K562 (cell line): ENCODE results near the gene PARPBP.

Source experiments
- DDX20 ChIP-seq: fragments of 450-650 bp; IDR thresholded peaks from 2 replicates; pipeline ENCODE4 v1.6.1; 2016; ENCODE audit warnings: missing genetic modification characterization, low read depth, mild to moderate bottlenecking, missing compliant biosample characterization, moderate library complexity
- GABPB1 ChIP-seq: sonication (generic); formaldehyde crosslinking; IDR thresholded peaks from 2 replicates; pipeline ENCODE4 v1.8.0; 2022; ENCODE audit warnings: mild to moderate bottlenecking, missing genetic modification reagents
- TCF7L2 ChIP-seq: fragments of 150-350 bp; IDR thresholded peaks from 2 replicates; pipeline ENCODE4 v1.6.1; 2016; ENCODE audit warnings: low read depth, mild to moderate bottlenecking, low read length, moderate library complexity
- TF ChIP-seq, protein P1 (sequence below): sonication (generic); formaldehyde crosslinking; IDR thresholded peaks from 2 replicates; pipeline ENCODE4 v1.9.0; 2022; ENCODE audit warnings: mild to moderate bottlenecking, missing genetic modification reagents
- TF ChIP-seq, protein P2 (sequence below): IDR thresholded peaks from 3 replicates; pipeline ENCODE4 v1.6.1; 2011; ENCODE audit warnings: borderline replicate concordance, mild to moderate bottlenecking, moderate library complexity; ENCODE audit not compliant: insufficient read length; ENCODE audit errors: extremely low read depth
- TF ChIP-seq, protein P3 (sequence below), 3 experiments: IDR thresholded peaks in 2 of 3; conservative IDR thresholded peaks in 1 of 3; 2 replicates each; pipeline ENCODE4 v1.5.1; 2011 to 2012; ENCODE audit warnings: low read length in 3 of 3, mild to moderate bottlenecking in 3 of 3, control low read depth in 2 of 3, improper control_type of control experiment in 1 of 3, inconsistent platforms in 1 of 3, low read depth in 1 of 3, mixed read lengths in 1 of 3, moderate library complexity in 1 of 3; ENCODE audit not compliant: insufficient read depth in 2 of 3

DNA sequence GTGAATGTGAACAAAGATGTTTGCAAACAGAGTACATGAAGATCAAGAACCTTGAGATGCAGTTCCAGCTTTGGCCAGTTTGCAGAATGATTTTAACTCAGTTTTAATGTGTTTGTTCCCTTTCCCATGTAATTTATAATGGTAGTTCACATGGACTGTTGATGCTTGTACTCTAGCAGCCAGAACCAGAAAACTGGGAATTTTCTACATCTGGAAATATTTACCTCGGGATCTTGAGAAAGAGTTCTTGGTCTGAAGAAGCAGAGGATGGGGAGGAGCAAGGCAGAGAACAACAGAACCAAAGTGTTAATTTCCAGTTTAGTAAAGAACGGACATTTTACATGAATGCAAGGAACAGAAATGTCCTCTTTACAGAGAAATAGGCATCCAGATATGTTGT is 114.6 kb downstream of the PARPBP start:
- TF ChIP-seq, protein P1, sequence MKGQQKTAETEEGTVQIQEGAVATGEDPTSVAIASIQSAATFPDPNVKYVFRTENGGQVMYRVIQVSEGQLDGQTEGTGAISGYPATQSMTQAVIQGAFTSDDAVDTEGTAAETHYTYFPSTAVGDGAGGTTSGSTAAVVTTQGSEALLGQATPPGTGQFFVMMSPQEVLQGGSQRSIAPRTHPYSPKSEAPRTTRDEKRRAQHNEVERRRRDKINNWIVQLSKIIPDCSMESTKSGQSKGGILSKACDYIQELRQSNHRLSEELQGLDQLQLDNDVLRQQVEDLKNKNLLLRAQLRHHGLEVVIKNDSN (CRISPR knock-in tag): no peak
- TF ChIP-seq, protein P2, sequence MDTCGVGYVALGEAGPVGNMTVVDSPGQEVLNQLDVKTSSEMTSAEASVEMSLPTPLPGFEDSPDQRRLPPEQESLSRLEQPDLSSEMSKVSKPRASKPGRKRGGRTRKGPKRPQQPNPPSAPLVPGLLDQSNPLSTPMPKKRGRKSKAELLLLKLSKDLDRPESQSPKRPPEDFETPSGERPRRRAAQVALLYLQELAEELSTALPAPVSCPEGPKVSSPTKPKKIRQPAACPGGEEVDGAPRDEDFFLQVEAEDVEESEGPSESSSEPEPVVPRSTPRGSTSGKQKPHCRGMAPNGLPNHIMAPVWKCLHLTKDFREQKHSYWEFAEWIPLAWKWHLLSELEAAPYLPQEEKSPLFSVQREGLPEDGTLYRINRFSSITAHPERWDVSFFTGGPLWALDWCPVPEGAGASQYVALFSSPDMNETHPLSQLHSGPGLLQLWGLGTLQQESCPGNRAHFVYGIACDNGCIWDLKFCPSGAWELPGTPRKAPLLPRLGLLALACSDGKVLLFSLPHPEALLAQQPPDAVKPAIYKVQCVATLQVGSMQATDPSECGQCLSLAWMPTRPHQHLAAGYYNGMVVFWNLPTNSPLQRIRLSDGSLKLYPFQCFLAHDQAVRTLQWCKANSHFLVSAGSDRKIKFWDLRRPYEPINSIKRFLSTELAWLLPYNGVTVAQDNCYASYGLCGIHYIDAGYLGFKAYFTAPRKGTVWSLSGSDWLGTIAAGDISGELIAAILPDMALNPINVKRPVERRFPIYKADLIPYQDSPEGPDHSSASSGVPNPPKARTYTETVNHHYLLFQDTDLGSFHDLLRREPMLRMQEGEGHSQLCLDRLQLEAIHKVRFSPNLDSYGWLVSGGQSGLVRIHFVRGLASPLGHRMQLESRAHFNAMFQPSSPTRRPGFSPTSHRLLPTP: no peak
- TF ChIP-seq, protein P3, sequence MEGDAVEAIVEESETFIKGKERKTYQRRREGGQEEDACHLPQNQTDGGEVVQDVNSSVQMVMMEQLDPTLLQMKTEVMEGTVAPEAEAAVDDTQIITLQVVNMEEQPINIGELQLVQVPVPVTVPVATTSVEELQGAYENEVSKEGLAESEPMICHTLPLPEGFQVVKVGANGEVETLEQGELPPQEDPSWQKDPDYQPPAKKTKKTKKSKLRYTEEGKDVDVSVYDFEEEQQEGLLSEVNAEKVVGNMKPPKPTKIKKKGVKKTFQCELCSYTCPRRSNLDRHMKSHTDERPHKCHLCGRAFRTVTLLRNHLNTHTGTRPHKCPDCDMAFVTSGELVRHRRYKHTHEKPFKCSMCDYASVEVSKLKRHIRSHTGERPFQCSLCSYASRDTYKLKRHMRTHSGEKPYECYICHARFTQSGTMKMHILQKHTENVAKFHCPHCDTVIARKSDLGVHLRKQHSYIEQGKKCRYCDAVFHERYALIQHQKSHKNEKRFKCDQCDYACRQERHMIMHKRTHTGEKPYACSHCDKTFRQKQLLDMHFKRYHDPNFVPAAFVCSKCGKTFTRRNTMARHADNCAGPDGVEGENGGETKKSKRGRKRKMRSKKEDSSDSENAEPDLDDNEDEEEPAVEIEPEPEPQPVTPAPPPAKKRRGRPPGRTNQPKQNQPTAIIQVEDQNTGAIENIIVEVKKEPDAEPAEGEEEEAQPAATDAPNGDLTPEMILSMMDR (IDR thresholded peaks at IDR 0.05 in 2 of 3, conservative IDR thresholded peaks at IDR 0.05 in 1 of 3; ENCODE audit: insufficient read depth in 2 of 3, low read depth in 1 of 3, low read length in 3 of 3): no peak
- TF ChIP-seq DDX20: no peak
- TF ChIP-seq TCF7L2: no peak
- no peak for TF ChIP-seq GABPB1 (CRISPR knock-in tag)
